Renal pelvis (tissue), 4 donors: ENCODE measurements around the gene OPHN1. TPM values are rescaled to one million over a fixed set of nuclear protein-coding genes. Genes with fewer than 3 reads are reported as not detected.
"Not testable (repeated sequence)": the region's sequence is repeated elsewhere in the genome, so short reads cannot be mapped to it uniquely, and the experiment has no call there.

ENCODE experiments used
- DNase-seq: peaks from one replicate; pipeline ENCODE4 v3.0.0-alpha.2; 2013
- polyA plus RNA-seq, 3 donors: library from polyadenylated mRNA; unstranded; fragments of 120-200 nt; gene quantifications; one replicate each; pipeline ENCODE4 v1.2.1, GENCODE V29; 2013; ENCODE audit not compliant: insufficient read length in 3 of 3

Gene OPHN1
- polyA plus RNA-seq, 3 donors: 6.9 to 12.5 (median 8.3) TPM

- not testable (repeated sequence) for DNase-seq
These were observed 354.5 kb downstream of the OPHN1 start for GRCh38 chrX:68078801-68079200.

- no peak for DNase-seq
These were observed 355.9 kb downstream of the OPHN1 start for GRCh38 chrX:68077378-68077777.

- no peak for DNase-seq
These were observed 361.3 kb downstream of the OPHN1 start for GRCh38 chrX:68072041-68072440.

DNA sequence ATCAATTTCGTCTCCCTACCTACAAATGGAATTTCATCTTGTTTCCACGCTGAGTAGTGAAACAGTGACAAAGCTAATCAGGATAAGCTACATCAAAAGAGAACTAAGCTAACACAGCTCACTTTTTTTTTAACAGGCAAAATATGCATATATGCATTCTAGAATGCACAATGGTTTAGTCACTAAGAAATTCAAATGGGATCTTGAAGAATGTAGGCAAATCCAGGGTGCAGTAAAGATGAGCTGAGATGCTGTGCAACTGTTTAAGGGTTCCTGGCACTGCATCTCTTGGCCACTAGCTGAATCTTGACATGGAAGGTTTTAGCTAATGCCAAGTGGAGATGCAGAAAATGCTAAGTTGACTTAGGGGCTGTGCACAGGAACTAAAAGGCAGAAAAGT is 363.2 kb downstream of the OPHN1 start:
- DNase-seq: not testable (repeated sequence)

DNA sequence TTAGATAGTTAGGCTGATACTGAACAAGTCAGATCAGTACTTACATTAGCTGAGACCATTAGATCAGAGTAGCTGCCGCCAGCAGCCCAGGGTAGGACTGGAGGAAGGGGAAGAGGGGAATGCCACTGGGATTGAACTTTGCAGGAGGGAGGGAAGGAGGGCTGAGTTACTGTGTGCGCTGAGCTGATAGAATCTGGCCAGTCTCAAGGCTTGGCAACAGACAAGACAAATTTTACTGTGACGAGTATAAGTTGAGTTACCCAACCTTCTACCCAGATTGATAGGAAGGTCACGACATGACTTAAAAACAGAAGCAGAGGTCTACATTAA is 372.1 kb downstream of the OPHN1 start:
- DNase-seq: no peak

DNA sequence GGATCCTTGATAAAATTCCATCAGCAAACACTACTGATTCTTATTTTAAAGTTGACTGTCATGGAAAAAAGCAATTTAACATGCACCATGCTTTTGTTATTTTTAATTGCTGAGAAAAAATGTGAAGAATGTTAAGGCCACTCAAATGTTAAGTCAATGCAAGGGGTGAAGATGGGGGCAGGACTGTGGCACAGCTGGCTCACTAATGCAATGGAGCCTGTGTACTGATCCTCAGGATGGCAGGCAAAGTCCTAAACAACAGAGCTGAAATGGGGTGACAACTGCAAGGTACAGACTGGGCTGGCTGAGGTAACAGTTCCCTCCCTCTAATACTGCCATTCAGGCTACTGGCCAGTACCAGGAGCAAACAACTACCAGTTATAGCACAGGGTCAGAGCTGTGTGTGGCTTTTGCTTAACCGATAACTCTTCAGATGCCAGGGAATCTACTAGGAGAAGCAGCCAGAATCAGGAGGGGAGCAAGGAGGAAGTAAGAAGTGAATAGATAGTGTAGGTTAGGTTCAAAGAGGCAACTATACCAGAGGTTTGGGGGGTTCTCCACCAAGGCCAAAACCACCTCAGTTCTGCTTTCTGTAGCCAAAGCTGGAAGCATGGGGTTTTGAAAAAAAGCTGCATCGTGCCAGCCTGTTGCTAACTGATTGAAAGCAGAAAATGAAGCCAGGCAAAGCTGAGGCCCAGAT is 372.6 kb downstream of the OPHN1 start:
- peak; percentile 5 for DNase-seq

GRCh38 chrX:68059469-68059868 is 373.8 kb downstream of the OPHN1 start:
- DNase-seq: no peak

- DNase-seq: no peak
These were observed 383.8 kb downstream of the OPHN1 start for GRCh38 chrX:68049466-68049865.

GRCh38 chrX:68048774-68049173 is 384.5 kb downstream of the OPHN1 start:
- DNase-seq: no peak

GRCh38 chrX:68045008-68045577 is 388.2 kb downstream of the OPHN1 start:
- no peak for DNase-seq

GRCh38 chrX:68043713-68044438 is 389.4 kb downstream of the OPHN1 start:
- no peak for DNase-seq

- DNase-seq: no peak
These were observed 392.2 kb downstream of the OPHN1 start for GRCh38 chrX:68041110-68041509.

GRCh38 chrX:68018248-68019203 is 414.8 kb downstream of the OPHN1 start:
- no peak for DNase-seq

- no peak for DNase-seq
These were observed 434.8 kb downstream of the OPHN1 start for GRCh38 chrX:67998540-67998939.

Other genes starting within 250 kb of the OPHN1 start
- 10 to 100 TPM; 40.0 to 52.8 (median 42.5) TPM for gene YIPF6, start 65.6 kb upstream of the OPHN1 start, polyA plus RNA-seq
- gene STARD8, start 214.2 kb upstream of the OPHN1 start, polyA plus RNA-seq: 10 to 100 TPM; 20.3 to 22.9 (median 21.0) TPM